ENCODE data around the gene ZNF654. TPM values are rescaled to one million over a fixed set of nuclear protein-coding genes. Genes with fewer than 3 reads are reported as not detected.

The ZNF654 gene
- total and polyA plus RNA-seq, 2 of the 13 experiments (the other 11 are each of a cell fraction or from before 2014, with no cell fraction given) = 1.8 to 4.1 TPM

DNA sequence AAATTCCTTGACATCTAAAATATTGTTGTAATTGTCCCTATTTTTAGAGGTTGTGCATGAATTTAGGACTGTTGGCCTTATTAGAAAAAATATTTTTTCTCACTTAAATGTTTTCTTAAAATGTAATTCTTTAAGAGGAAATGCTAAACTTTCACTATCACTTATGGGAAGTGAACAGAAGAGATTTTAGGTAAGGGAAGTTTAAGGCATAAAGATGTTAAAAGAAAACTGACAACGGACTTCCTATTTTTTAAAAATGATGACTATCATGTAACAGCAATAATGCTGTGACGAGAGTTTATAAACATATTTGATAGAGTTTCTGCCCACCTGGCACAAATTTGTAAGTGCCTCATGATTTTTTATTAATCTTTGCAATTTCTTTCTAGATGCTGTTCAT is 93.8 kb downstream of the ZNF654 start:
- FAIRE-seq = no peak
- ChIA-PET POLR2A (no interaction called here), CTCF (ENCODE audit: low intra/inter-chr PET ratio, low total read pairs) (no interaction called here)
- WGBS (ENCODE audit: low lambda C conversion rate) = 93% methylated on average over 2 of the region's 2 CpGs
- H2AFZ ChIP-seq (ENCODE audit: low read length) = no peak overlapping the region
- H3K4me2 ChIP-seq (ENCODE audit: low read depth, low read length) = no peak overlapping the region
- no TSS peak for BruUV-seq (replicated peaks)
- peaks cover 34% of the 10 kb centered on the region for H3K4me1 ChIP-seq (ENCODE audit: insufficient read depth, low read length)
- H3K36me3 ChIP-seq (replicated peaks in 1 of 2; ENCODE audit: control insufficient read depth in 1 of 2, insufficient read depth in 2 of 2, low read length in 2 of 2) = peaks cover 2 to 28% of the 10 kb centered on the region in 2 experiments; a peak in 4 of 5 replicates
- H3K4me3 ChIP-seq (replicated peaks in 1 of 3; ENCODE audit: insufficient read depth in 1 of 3, low read depth in 2 of 3, low read length in 3 of 3) = no peak overlapping the region
- no peak overlapping the region for H3K9ac ChIP-seq (ENCODE audit: insufficient read depth, low read depth, low read length)
- no peaks in the 10 kb centered on the region; a peak in 1 of 5 replicates for H3K27me3 ChIP-seq (ENCODE audit: control insufficient read depth in 1 of 2, insufficient read depth in 2 of 2, low read length in 2 of 2)
- no peak overlapping the region for H3K27ac ChIP-seq (ENCODE audit: extremely low read length, insufficient read depth, low read length)
- H3K9me3 ChIP-seq (ENCODE audit: low read length) = no peaks in the 10 kb centered on the region
- no peak for ATAC-seq
- intact Hi-C loops (cut with micrococcal nuclease; ENCODE audit: unreplicated experiment) = no loop called here
- no peak for TF ChIP-seq KDM4B (CRISPR knock-in tag; IDR thresholded peaks at IDR 0.05)
- 0 out of 2 replicates have a peak, but pooled peaks have one; percentile 19 for TF ChIP-seq MAFF (IDR thresholded peaks at IDR 0.05; ENCODE audit: low read depth, low read length)
- TF ChIP-seq, protein P1, sequence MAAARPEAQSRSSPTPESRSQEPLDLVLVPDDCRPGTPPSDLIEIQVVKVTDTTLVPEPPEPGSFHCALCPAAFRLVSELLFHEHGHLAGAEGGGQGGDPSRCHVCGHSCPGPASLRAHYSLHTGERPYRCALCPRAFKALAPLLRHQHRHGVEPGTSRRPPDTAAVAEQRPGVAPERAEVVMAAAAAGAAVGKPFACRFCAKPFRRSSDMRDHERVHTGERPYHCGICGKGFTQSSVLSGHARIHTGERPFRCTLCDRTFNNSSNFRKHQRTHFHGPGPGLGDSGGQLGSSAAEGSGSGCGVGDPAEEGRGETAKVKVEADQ (CRISPR knock-in tag; IDR thresholded peaks at IDR 0.05; ENCODE audit: borderline replicate concordance) = no peak
- TF ChIP-seq CREB3 (CRISPR knock-in tag; IDR thresholded peaks at IDR 0.05) = no peak
- 0 out of 4 replicates have a peak, but pooled peaks of 1 of the 2 experiments have one; percentile 29 for TF ChIP-seq MAFK (conservative IDR thresholded peaks at IDR 0.05 in 1 of 2, IDR thresholded peaks at IDR 0.05 in 1 of 2; ENCODE audit: low read length in 2 of 2)
- no peak for TF ChIP-seq ZNF543 (CRISPR knock-in tag; IDR thresholded peaks at IDR 0.05)
- H4K20me1 ChIP-seq (ENCODE audit: insufficient read depth, low read length) = no peaks in the 10 kb centered on the region; the same call in 1 of the 2 replicates
- H3K79me2 ChIP-seq (ENCODE audit: insufficient read depth, low read length) = peaks cover 34% of the 10 kb centered on the region
- in situ Hi-C loops (cut with HindIII; ENCODE audit: extremely low pct_ligation_motif_present, low pct_unique_long_range_greater_than_20kb) = loop anchor here (5.0 kb wide), 1 partner anchor 96 kb away; the partner anchor contains the start of genes CGGBP1 and ZNF654
- no peak for DNase-seq (ENCODE audit: low spot score)

DNA sequence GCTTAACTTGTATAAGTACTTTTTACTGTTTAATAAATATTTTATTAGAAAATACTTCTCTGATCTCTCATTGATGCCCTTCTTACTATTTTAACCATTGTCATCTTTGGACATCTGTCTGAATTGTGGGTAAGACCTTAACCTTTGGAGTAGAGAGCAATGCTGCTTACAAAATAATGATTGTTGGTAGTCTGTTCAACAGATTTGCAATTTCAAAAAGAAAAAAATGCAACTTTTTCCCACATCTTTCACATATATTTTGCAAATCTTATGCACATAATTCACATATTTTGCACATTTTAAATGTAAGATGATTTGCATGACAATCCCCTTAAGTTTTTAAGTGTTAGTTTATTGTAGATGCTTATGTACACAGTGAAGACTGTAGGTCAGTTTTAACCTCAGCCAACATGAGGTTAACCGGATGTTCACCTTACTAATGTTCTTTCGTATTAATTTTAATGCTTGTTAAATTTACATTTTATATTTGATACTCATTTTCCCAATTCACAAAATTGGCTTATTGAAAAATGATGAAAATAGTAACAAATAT is 107.4 kb downstream of the ZNF654 start:
- Histone ChIP-seq H3K9me3 (ENCODE audit: low read length) (no peaks in the 10 kb centered on the region), H3K9ac (ENCODE audit: insufficient read depth, low read depth, low read length) (no peak overlapping the region), H3K36me3 (replicated peaks in 1 of 2; ENCODE audit: control insufficient read depth in 1 of 2, insufficient read depth in 2 of 2, low read length in 2 of 2) (no peaks in the 10 kb centered on the region), H3K27me3 (ENCODE audit: control insufficient read depth in 1 of 2, insufficient read depth in 2 of 2, low read length in 2 of 2) (no peaks in the 10 kb centered on the region), H3K4me1 (ENCODE audit: insufficient read depth, low read length) (no peaks in the 10 kb centered on the region), H2AFZ (ENCODE audit: low read length) (no peak overlapping the region), H3K4me3 (replicated peaks in 1 of 3; ENCODE audit: insufficient read depth in 1 of 3, low read depth in 2 of 3, low read length in 3 of 3) (no peak overlapping the region), H4K20me1 (ENCODE audit: insufficient read depth, low read length) (no peaks in the 10 kb centered on the region), H3K27ac (ENCODE audit: extremely low read length, insufficient read depth, low read length) (no peak overlapping the region), H3K79me2 (ENCODE audit: insufficient read depth, low read length) (no peaks in the 10 kb centered on the region), H3K4me2 (ENCODE audit: low read depth, low read length) (no peak overlapping the region)
- CTCF ChIA-PET (ENCODE audit: low intra/inter-chr PET ratio, low total read pairs) = no interaction called here
- no peak for TF ChIP-seq STAG1 (CRISPR knock-in tag; IDR thresholded peaks at IDR 0.05)
- no peak for TF ChIP-seq ZNF354B (CRISPR knock-in tag; IDR thresholded peaks at IDR 0.05)
- no peak for TF ChIP-seq ZNF503 (CRISPR knock-in tag; IDR thresholded peaks at IDR 0.05)
- TF ChIP-seq SNAI1 (CRISPR knock-in tag; IDR thresholded peaks at IDR 0.05; ENCODE audit: borderline replicate concordance) = no peak
- ATAC-seq (no peak), DNase-seq (ENCODE audit: low spot score) (no peak), FAIRE-seq (no peak)
- intact Hi-C loops (cut with micrococcal nuclease; ENCODE audit: unreplicated experiment) (no loop called here), in situ Hi-C loops (cut with HindIII; ENCODE audit: extremely low pct_ligation_motif_present, low pct_unique_long_range_greater_than_20kb) (no loop called here)
- 97% methylated on average over 2 of the region's 2 CpGs for WGBS (ENCODE audit: low lambda C conversion rate)
- no TSS peak for BruUV-seq (replicated peaks)
- POLR2A ChIA-PET = no interaction called here

Measured in HepG2 (cell line).